ENCODE results near the gene FLRT1.

Gene FLRT1

GRCh38 chr11:64023712-64024710 lies 11.7 kb upstream of the FLRT1 start:
- peaks cover 13% of the 10 kb centered on the region for H3K27me3 Mint-ChIP-seq
- peaks cover 34% of the 10 kb centered on the region for H3K4me1 Mint-ChIP-seq (ENCODE audit: low read depth)
- H3K9me3 Mint-ChIP-seq, result no peaks in the 10 kb centered on the region
- H3K36me3 Mint-ChIP-seq (ENCODE audit: low read depth), result no peaks in the 10 kb centered on the region
- no peak overlapping the region for H3K4me3 Mint-ChIP-seq
- intact Hi-C loops (cut with micrococcal nuclease), result no loop called here
- peak overlapping the region; percentile 69 for H3K27ac Mint-ChIP-seq

- Mint-ChIP-seq H3K27ac (no peak overlapping the region), H3K27me3 (peaks cover 21% of the 10 kb centered on the region), H3K4me1 (ENCODE audit: low read depth) (peaks cover 46% of the 10 kb centered on the region), H3K4me3 (no peak overlapping the region), H3K36me3 (ENCODE audit: low read depth) (no peaks in the 10 kb centered on the region), H3K9me3 (no peaks in the 10 kb centered on the region)
- intact Hi-C loops (cut with micrococcal nuclease), result no loop called here
These were observed 10.5 kb upstream of the FLRT1 start for GRCh38 chr11:64025205-64025604.

DNA sequence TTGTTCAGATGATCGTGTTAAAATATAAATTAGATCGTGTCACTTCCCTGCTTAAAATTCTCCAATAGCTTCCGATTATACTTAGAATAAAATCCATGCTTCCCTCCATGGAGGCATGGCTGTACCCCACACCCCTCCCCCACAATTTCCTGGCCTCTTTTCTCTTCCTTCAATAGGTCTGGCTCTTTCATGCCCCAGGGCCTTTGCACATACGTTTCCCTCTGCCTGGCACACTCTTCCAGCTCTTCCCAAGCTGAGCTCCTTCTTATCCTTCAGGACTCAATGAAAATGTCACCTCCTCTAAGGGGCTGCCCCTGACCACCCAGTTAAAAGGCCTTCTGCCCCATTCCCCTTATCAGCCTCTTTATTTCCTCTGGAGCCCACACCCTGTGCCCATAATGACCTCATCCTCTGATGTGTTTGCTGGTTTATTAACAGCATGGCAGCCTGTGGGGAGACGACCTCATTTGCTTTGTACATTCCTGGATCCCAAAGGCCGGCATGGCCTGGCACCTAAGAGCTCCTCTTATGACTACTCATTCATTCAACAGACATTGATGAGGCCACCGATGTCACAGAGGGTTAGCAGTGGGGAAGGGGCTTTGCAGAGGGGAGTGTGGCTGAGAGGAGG lies 9.0 kb upstream of the FLRT1 start:
- Mint-ChIP-seq H3K4me1 (ENCODE audit: low read depth) (peaks cover 57% of the 10 kb centered on the region), H3K27ac (peak overlapping the region; percentile 89), H3K4me3 (no peak overlapping the region), H3K27me3 (peaks cover 21% of the 10 kb centered on the region), H3K36me3 (ENCODE audit: low read depth) (no peaks in the 10 kb centered on the region), H3K9me3 (no peaks in the 10 kb centered on the region)
- intact Hi-C loops (cut with micrococcal nuclease), result loop anchor here (2.0 kb wide), 1 partner anchor 20 kb away; no protein-coding TSS in a partner anchor

DNA sequence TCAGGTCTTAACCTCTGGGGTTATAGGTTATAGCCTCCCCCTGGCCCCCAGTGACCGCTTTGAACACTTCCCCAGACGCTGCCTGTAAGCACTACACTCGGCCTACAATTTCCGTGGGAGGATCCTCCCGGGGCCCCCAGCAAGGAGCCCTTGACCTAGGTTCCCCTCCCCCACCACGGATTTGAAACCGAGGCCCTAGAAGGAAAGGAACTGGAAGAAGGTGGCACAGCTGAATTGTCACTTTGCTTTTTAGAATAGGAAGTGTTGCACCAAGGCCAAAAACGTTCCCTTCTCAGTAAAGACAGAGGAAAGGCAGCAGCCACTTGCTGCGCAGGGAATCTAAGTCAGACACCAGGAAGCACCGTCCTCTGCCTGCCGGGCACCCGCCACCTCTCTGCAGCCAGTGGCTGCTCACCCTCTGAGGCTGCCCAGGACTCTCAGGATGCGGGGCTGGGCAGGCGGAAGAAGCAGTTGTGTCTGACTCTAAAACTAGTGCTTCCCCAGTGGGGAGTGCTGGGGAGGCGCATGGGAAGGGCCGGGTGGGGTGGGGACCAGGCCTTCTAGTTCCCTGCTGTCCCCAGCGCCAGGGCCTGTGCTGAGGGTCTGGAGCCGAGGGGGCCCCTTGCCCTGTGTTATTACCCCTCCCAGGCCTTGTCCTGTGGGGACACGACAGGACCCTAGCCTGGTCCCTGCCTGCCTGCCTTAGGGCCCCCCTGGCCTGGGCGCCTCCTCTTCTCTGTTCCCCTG lies 7.9 kb upstream of the FLRT1 start:
- no peaks in the 10 kb centered on the region for H3K36me3 Mint-ChIP-seq (ENCODE audit: low read depth)
- H3K27ac Mint-ChIP-seq, result peak overlapping the region; percentile 89
- H3K9me3 Mint-ChIP-seq, result no peaks in the 10 kb centered on the region
- H3K4me3 Mint-ChIP-seq, result peak overlapping the region; percentile 46
- intact Hi-C loops (cut with micrococcal nuclease), result loop anchor here (2.0 kb wide), 1 partner anchor 21 kb away; no protein-coding TSS in a partner anchor
- H3K4me1 Mint-ChIP-seq (ENCODE audit: low read depth), result peaks cover 60% of the 10 kb centered on the region
- H3K27me3 Mint-ChIP-seq, result peaks cover 28% of the 10 kb centered on the region

DNA sequence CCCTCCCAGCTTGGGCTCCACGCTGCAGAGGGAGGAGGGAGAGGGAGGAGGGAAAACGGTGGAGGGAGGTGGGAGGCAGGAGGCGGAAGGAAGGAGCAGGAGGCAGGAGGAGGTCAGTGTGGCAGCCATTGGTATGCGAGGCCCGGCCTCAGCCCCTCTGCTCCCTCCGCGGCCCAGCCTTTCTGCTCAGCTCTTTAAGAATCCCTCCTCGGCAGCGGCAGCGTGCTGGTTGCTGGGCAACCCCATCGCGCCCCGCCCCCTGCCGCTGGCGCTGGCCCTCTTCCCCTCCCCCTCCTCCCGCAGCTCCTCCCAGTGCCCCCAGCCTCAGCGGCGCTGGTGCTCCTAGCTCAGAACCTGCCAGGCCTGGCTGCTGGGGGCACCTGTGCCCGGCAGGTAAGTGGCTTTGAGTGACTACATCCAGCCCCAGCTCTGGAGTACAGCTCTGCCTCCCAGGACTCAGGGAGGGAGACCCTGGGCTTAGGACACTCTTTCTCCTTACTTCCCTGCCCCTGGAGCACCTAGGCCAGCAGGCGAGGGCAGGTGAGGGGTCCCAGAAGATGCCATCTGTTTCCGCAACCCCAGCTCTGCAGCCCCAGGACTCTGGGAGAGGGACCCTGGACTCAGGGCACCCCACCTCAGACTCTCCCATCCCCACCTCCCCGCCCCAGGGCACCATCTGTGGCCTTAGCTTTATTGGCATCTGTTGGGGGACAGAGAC lies 7.2 kb upstream of the FLRT1 start:
- Mint-ChIP-seq H3K27ac (peak overlapping the region; percentile 89), H3K27me3 (peaks cover 34% of the 10 kb centered on the region), H3K4me3 (peak overlapping the region; percentile 46), H3K4me1 (ENCODE audit: low read depth) (peaks cover 63% of the 10 kb centered on the region), H3K36me3 (ENCODE audit: low read depth) (no peaks in the 10 kb centered on the region), H3K9me3 (no peaks in the 10 kb centered on the region)
- intact Hi-C loops (cut with micrococcal nuclease), result no loop called here

DNA sequence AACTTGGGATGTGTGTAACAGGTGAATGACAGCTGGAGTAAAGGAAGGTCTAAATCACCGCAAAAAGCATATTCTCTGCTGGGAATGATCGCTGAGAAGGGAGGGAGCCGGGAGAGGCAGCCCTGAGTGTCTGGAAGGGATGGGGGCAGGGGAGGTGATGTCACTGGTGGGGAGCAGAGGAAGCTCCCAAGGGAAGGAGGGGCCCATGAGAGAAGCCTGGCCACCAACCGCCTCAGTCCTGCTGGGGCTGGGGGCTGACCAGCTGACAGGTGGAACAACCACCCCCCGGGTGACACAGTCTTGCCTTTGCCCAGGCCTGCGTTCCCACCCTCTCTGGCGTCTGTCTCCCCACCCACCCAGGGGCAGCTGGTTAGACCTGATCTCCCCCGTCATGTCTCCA lies 6.0 kb upstream of the FLRT1 start:
- Mint-ChIP-seq H3K4me1 (ENCODE audit: low read depth) (peaks cover 72% of the 10 kb centered on the region), H3K4me3 (no peak overlapping the region), H3K9me3 (no peaks in the 10 kb centered on the region), H3K27me3 (peaks cover 45% of the 10 kb centered on the region), H3K36me3 (ENCODE audit: low read depth) (no peaks in the 10 kb centered on the region), H3K27ac (peak overlapping the region; percentile 89)
- intact Hi-C loops (cut with micrococcal nuclease), result no loop called here

- intact Hi-C loops (cut with micrococcal nuclease), result no loop called here
- peak overlapping the region; percentile 7 for H3K27ac Mint-ChIP-seq
- peaks cover 52% of the 10 kb centered on the region for H3K27me3 Mint-ChIP-seq
- H3K4me1 Mint-ChIP-seq (ENCODE audit: low read depth), result peaks cover 71% of the 10 kb centered on the region
- no peaks in the 10 kb centered on the region for H3K36me3 Mint-ChIP-seq (ENCODE audit: low read depth)
- no peaks in the 10 kb centered on the region for H3K9me3 Mint-ChIP-seq
- no peak overlapping the region for H3K4me3 Mint-ChIP-seq
These were observed 4.7 kb upstream of the FLRT1 start for GRCh38 chr11:64031001-64031400.

DNA sequence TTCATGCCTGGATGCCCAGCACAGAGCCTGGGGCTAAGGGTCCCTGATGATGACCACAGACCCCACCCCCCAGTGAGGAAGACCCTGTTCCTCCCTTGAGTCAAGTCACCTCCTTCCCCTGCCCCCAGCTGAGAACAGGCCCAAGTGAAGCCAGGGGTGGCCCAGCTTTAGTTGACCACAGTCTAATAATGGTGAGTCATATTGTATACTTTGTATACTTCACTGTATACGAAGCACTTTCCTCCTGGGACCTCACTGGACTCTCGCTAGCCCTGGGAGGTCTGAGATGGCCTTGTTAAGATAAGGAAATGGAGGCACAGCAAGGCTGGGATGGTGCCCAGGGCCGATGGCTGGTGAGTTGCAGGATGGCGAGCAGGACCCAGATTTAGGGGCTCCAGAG lies 3.7 kb upstream of the FLRT1 start:
- H3K9me3 Mint-ChIP-seq, result no peaks in the 10 kb centered on the region
- H3K27ac Mint-ChIP-seq, result no peak overlapping the region
- H3K4me3 Mint-ChIP-seq, result no peak overlapping the region
- H3K4me1 Mint-ChIP-seq (ENCODE audit: low read depth), result peaks cover 64% of the 10 kb centered on the region
- H3K36me3 Mint-ChIP-seq (ENCODE audit: low read depth), result no peaks in the 10 kb centered on the region
- H3K27me3 Mint-ChIP-seq, result peaks cover 58% of the 10 kb centered on the region
- intact Hi-C loops (cut with micrococcal nuclease), result no loop called here

- Mint-ChIP-seq H3K27ac (no peak overlapping the region), H3K27me3 (peaks cover 77% of the 10 kb centered on the region), H3K4me1 (ENCODE audit: low read depth) (peaks cover 41% of the 10 kb centered on the region), H3K4me3 (peak overlapping the region; percentile 10), H3K36me3 (ENCODE audit: low read depth) (no peaks in the 10 kb centered on the region), H3K9me3 (no peaks in the 10 kb centered on the region)
- intact Hi-C loops (cut with micrococcal nuclease), result no loop called here
These were observed 1.3 kb upstream of the FLRT1 start for GRCh38 chr11:64034411-64034811.

DNA sequence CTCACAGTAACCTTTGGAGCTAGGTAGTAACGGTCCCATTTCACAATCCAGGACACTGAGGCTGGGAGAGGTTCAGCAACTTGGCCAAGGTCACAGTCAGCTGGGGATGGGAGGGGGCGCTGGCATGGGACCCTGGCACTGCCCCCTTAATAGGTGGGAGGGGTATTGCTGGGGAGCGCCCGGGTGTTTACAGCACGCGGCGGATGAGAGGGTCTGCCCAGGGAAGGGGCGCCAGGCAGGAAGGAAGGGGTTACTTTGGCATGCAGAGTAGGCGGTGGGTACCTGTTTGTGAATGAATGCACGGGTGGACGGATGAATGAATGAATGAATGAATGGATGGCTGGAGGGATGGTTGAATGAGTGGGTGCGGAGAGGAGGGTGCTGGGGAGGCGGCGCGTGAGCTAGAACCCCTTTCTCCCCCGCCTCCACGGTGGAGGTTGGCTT lies 628 bp upstream of the FLRT1 start:
- H3K4me1 Mint-ChIP-seq (ENCODE audit: low read depth), result peaks cover 34% of the 10 kb centered on the region
- no peaks in the 10 kb centered on the region for H3K36me3 Mint-ChIP-seq (ENCODE audit: low read depth)
- no peaks in the 10 kb centered on the region for H3K9me3 Mint-ChIP-seq
- intact Hi-C loops (cut with micrococcal nuclease), result no loop called here
- H3K27ac Mint-ChIP-seq, result no peak overlapping the region
- H3K4me3 Mint-ChIP-seq, result peak overlapping the region; percentile 74
- H3K27me3 Mint-ChIP-seq, result peaks cover 79% of the 10 kb centered on the region

- H3K4me1 Mint-ChIP-seq (ENCODE audit: low read depth), result peaks cover 21% of the 10 kb centered on the region
- H3K9me3 Mint-ChIP-seq, result no peaks in the 10 kb centered on the region
- H3K27ac Mint-ChIP-seq, result no peak overlapping the region
- H3K4me3 Mint-ChIP-seq, result peak overlapping the region; percentile 64
- H3K36me3 Mint-ChIP-seq (ENCODE audit: low read depth), result no peaks in the 10 kb centered on the region
- H3K27me3 Mint-ChIP-seq, result peaks cover 78% of the 10 kb centered on the region
- intact Hi-C loops (cut with micrococcal nuclease), result no loop called here
These were observed 626 bp downstream of the FLRT1 start for GRCh38 chr11:64036087-64037026.

GRCh38 chr11:64037027-64037634 lies 1.4 kb downstream of the FLRT1 start:
- peaks cover 21% of the 10 kb centered on the region for H3K4me1 Mint-ChIP-seq (ENCODE audit: low read depth)
- no peaks in the 10 kb centered on the region for H3K36me3 Mint-ChIP-seq (ENCODE audit: low read depth)
- H3K27ac Mint-ChIP-seq, result no peak overlapping the region
- H3K9me3 Mint-ChIP-seq, result no peaks in the 10 kb centered on the region
- intact Hi-C loops (cut with micrococcal nuclease), result no loop called here
- H3K4me3 Mint-ChIP-seq, result no peak overlapping the region
- H3K27me3 Mint-ChIP-seq, result peaks cover 80% of the 10 kb centered on the region
